Stimulated activated CD8-positive, alpha-beta memory T cell treated with anti-CD3 and anti-CD28 coated beads, Interleukin-2, amount 100 ng/mL, for 1 hour (primary cell): ENCODE data around the gene HOXC11.

ENCODE experiments used
- DNase-seq, 2 donors: peaks; one replicate each; pipeline ENCODE4 v3.0.0-alpha.2; 2020; ENCODE audit warnings: low read depth in 2 of 2

Gene HOXC11

GRCh38 chr12:53984901-53985691 is 12.2 kb downstream of the HOXC11 start, which contains the start of gene HOXC10:
HOXC10 (plus strand) TSS chr12:53985146; CDS start chr12:53985260, 114 bp downstream.
- DNase-seq, result peak; percentile 29 to 65

- DNase-seq, result no peak
These were observed 12.7 kb downstream of the HOXC11 start for GRCh38 chr12:53985692-53985993.

- DNase-seq, result no peak
These were observed 13.2 kb downstream of the HOXC11 start for GRCh38 chr12:53985994-53986685.

- no peak for DNase-seq
These were observed 14.0 kb downstream of the HOXC11 start for GRCh38 chr12:53986686-53987483.

- DNase-seq, result no peak
These were observed 14.9 kb downstream of the HOXC11 start for GRCh38 chr12:53987787-53988230.

GRCh38 chr12:53988541-53989226 is 15.8 kb downstream of the HOXC11 start:
- DNase-seq, result no peak

GRCh38 chr12:53989227-53990113 is 16.5 kb downstream of the HOXC11 start:
- no peak for DNase-seq

GRCh38 chr12:53990311-53991076 is 17.6 kb downstream of the HOXC11 start:
- DNase-seq, result no peak

GRCh38 chr12:53991077-53991460 is 18.1 kb downstream of the HOXC11 start:
- DNase-seq, result no peak

GRCh38 chr12:53992377-53992889 is 19.5 kb downstream of the HOXC11 start:
- DNase-seq, result no peak

- DNase-seq, result no peak
These were observed 20.5 kb downstream of the HOXC11 start for GRCh38 chr12:53993162-53994008.

- no peak for DNase-seq
These were observed 21.0 kb downstream of the HOXC11 start for GRCh38 chr12:53994009-53994263.

- DNase-seq, result no peak
These were observed 21.5 kb downstream of the HOXC11 start for GRCh38 chr12:53994264-53995001.

- no peak for DNase-seq
These were observed 22.1 kb downstream of the HOXC11 start for GRCh38 chr12:53995002-53995377.

- DNase-seq, result no peak
These were observed 22.7 kb downstream of the HOXC11 start for GRCh38 chr12:53995378-53996239.

GRCh38 chr12:53996240-53997203 is 23.6 kb downstream of the HOXC11 start:
- DNase-seq, result no peak
